Karpas-422 (cell line): ENCODE data around the gene SLC25A45. TPM values are rescaled to one million over a fixed set of nuclear protein-coding genes. Genes with fewer than 3 reads are reported as not detected.

Source experiments
- DNase-seq: peaks from one replicate; pipeline ENCODE4 v3.0.0-alpha.2; 2015
- H2AFZ ChIP-seq: fragments of 200-600 bp; sonication (generic); 2 replicates; pipeline ENCODE4 v1.6.1; 2014; ENCODE audit warnings: antibody characterized with exemption, low read length, mixed read lengths
- H3K27ac ChIP-seq: fragments of 200-600 bp; sonication (generic); 2 replicates; pipeline ENCODE4 v1.5.1; 2014; ENCODE audit warnings: mild to moderate bottlenecking, low read length, moderate library complexity
- H3K27me3 ChIP-seq: fragments of 200-600 bp; sonication (generic); 2 replicates; pipeline ENCODE4 v1.6.1; 2014; ENCODE audit warnings: low read length, mixed read lengths
- H3K36me3 ChIP-seq: fragments of 200-600 bp; sonication (generic); 2 replicates; pipeline ENCODE4 v1.6.1; 2014; ENCODE audit warnings: low read length, mixed read lengths; ENCODE audit not compliant: insufficient read depth
- H3K4me1 ChIP-seq: fragments of 200-600 bp; sonication (generic); 2 replicates; pipeline ENCODE4 v1.6.1; 2014; ENCODE audit warnings: mild to moderate bottlenecking, low read length, mixed read lengths
- H3K4me2 ChIP-seq: fragments of 200-600 bp; sonication (generic); 2 replicates; pipeline ENCODE4 v1.6.1; 2014; ENCODE audit warnings: low read length, low read depth, mild to moderate bottlenecking; ENCODE audit not compliant: poor library complexity, severe bottlenecking
- H3K4me3 ChIP-seq: fragments of 200-600 bp; sonication (generic); 2 replicates; pipeline ENCODE4 v1.5.1; 2014; ENCODE audit warnings: mild to moderate bottlenecking, antibody characterized with exemption, low read length, mixed read lengths
- H3K79me2 ChIP-seq: fragments of 200-600 bp; sonication (generic); 2 replicates; pipeline ENCODE4 v1.6.1; 2014; ENCODE audit warnings: mild to moderate bottlenecking, low read length, mixed read lengths
- H3K9ac ChIP-seq: fragments of 200-600 bp; sonication (generic); 2 replicates; pipeline ENCODE4 v1.6.0; 2014; ENCODE audit warnings: low read length
- H3K9me2 ChIP-seq: fragments of 200-600 bp; sonication (generic), shearing (Covaris generic); replicated peaks from 2 replicates; pipeline ENCODE4 v1.6.0; 2014; ENCODE audit warnings: mild to moderate bottlenecking, low read length, moderate library complexity; ENCODE audit not compliant: insufficient read depth
- H3K9me3 ChIP-seq: fragments of 300-700, 200-600 bp; sonication (generic); 2 replicates; pipeline ENCODE4 v1.6.1; 2014; ENCODE audit warnings: low read length, mixed read lengths
- H4K20me1 ChIP-seq: fragments of 200-600 bp; sonication (generic); 2 replicates; pipeline ENCODE4 v1.6.1; 2014; ENCODE audit warnings: mild to moderate bottlenecking, antibody characterized with exemption, low read length, low read depth; ENCODE audit not compliant: insufficient read depth
- total RNA-seq: library from RNA; depleted of rRNA; stranded (reverse); fragments of >200 nt; shearing (Covaris generic); gene quantifications from 2 replicates; pipeline ENCODE4 v1.2.3, GENCODE V29; 2014; ENCODE audit warnings: low replicate concordance

SLC25A45 gene
- total RNA-seq, 1 experiment from 2014 or later: 9.7 TPM

DNA sequence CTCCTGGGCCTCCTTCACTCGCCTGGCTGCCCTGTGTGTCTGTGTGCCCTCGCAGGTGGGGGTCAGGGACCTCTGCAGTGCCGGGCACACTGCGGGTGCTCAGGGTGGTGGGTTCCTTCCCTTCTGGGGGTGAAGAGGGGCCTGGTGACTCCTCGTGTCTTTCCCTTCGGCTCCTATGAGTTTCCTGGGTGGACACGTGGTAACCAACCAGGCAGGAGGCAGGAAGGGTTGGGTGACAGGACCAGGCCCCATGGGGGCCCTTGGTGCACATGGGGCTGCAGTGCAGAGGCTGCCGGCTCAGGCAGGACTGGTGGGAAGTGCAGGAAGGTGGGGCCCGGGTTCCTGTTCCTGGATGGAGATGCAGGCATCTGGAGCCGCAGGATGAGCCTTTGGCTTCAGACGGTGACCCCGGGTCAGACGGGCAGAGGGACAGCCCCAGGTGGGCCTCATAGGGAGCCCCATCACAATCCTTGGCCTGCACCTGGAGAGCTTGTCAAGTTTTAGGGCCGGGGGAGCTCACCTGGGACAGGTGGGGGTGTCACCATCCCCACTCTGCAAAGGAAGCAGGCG lies 13.6 kb upstream of the SLC25A45 start:
- H3K36me3 ChIP-seq: no peaks in the 10 kb centered on the region
- H3K79me2 ChIP-seq: no peaks in the 10 kb centered on the region
- H3K4me1 ChIP-seq: no peaks in the 10 kb centered on the region
- no peak overlapping the region for H3K9ac ChIP-seq
- DNase-seq: no peak
- H3K27me3 ChIP-seq: no peaks in the 10 kb centered on the region
- H3K9me2 ChIP-seq: no peaks in the 10 kb centered on the region
- no peak overlapping the region for H3K4me3 ChIP-seq
- no peak overlapping the region for H2AFZ ChIP-seq
- H3K4me2 ChIP-seq: no peak overlapping the region
- H4K20me1 ChIP-seq: no peaks in the 10 kb centered on the region
- H3K9me3 ChIP-seq: no peaks in the 10 kb centered on the region
- no peak overlapping the region for H3K27ac ChIP-seq

DNA sequence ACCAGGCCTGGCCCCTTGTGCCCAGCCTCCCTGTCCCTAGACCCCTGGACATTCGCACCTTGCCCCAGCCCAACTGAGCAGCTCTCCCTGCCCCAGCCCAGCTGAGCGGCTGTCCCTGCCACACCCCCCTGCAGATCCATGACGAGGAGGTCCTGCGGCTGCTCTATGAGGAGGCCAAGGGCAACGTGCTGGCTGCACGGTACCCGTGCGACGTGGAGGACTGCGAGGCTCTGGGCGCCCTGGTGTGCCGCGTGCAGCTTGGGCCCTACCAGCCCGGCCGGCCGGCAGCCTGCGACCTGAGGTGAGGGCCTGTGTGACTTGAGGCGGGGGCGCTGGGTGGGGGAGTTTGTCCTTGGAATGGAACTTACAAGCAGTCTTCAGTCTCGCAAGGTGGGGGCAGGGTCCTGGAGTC lies 11.7 kb upstream of the SLC25A45 start:
- H3K4me2 ChIP-seq: no peak overlapping the region
- H3K27me3 ChIP-seq: no peaks in the 10 kb centered on the region
- no peaks in the 10 kb centered on the region for H3K9me3 ChIP-seq
- no peak overlapping the region for H2AFZ ChIP-seq
- no peak overlapping the region for H3K4me3 ChIP-seq
- no peaks in the 10 kb centered on the region for H3K36me3 ChIP-seq
- H3K4me1 ChIP-seq: peaks cover under 1% of the 10 kb centered on the region; the same call in 1 of the 2 replicates
- no peaks in the 10 kb centered on the region for H4K20me1 ChIP-seq
- H3K79me2 ChIP-seq: peaks cover 6% of the 10 kb centered on the region
- H3K9me2 ChIP-seq: no peaks in the 10 kb centered on the region
- DNase-seq: no peak
- no peak overlapping the region for H3K9ac ChIP-seq
- H3K27ac ChIP-seq: no peak overlapping the region

GRCh38 chr11:65393513-65394079 lies 11.2 kb upstream of the SLC25A45 start:
- H2AFZ ChIP-seq: no peak overlapping the region
- peaks cover 5% of the 10 kb centered on the region for H3K4me1 ChIP-seq
- no peaks in the 10 kb centered on the region for H3K9me3 ChIP-seq
- H3K9ac ChIP-seq: no peak overlapping the region
- H3K4me2 ChIP-seq: no peak overlapping the region
- no peak overlapping the region for H3K4me3 ChIP-seq
- H3K9me2 ChIP-seq: no peaks in the 10 kb centered on the region
- no peaks in the 10 kb centered on the region for H4K20me1 ChIP-seq
- peaks cover 11% of the 10 kb centered on the region for H3K79me2 ChIP-seq
- H3K36me3 ChIP-seq: 0 out of 2 replicates have a peak, but pooled peaks cover 3% of the 10 kb centered on the region
- no peaks in the 10 kb centered on the region for H3K27me3 ChIP-seq
- H3K27ac ChIP-seq: no peak overlapping the region
- no peak for DNase-seq

DNA sequence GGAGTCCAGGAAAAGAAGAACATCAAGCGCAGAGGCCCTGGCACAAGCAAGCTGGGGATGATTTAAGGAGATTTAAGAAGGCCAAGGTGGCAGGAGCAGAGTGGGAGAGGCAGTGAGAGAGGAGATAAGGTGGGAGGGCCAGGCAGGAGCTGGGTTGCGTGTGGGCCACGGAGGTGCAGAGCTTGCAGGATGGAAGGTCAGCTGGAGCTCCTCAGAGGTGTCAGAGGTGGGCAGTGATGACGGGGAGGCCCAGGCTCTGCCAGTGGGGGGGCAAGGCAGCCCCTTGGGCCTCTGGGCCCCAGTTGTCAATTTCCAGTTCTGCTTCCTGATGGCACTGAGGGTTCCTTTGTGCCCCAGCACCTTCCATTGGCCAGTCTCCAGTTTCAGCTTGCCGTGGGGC lies 10.5 kb upstream of the SLC25A45 start:
- Histone ChIP-seq H3K36me3 (0 out of 2 replicates have a peak, but pooled peaks cover 3% of the 10 kb centered on the region), H3K79me2 (peaks cover 18% of the 10 kb centered on the region), H3K4me3 (no peak overlapping the region)

DNA sequence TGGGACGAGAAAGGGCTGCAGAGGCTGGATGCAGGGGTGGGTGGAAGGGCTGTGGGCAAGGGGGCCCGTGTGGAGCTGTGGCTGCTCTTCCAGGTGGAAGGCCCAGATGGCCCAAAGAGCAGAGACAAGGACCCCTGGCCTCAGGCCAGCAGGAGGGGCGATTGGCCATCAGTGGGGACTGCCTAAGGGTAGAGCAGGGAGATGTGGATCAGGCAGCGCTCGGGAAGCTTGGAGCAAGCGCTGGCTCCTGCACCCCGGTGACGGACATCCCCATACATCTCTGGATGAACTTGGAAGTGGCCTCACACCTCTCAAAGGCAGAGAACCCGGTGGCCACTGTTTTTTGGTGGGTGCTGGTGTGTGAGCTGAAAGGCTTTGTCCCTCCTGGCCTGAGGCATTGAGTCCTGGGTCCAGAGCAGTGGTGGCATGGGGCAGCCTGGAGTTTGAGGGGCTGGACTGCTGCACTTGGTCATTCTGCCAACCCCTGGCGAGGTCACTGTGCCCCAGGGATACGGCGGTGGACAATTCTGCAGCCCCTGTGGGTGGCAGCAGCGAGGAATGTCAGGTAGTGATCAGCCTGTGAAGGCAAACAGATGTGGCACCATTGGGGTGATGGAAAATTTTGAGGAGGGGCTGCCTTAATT lies 9.9 kb upstream of the SLC25A45 start:
- peaks cover 22% of the 10 kb centered on the region for H3K79me2 ChIP-seq
- no peak overlapping the region for H2AFZ ChIP-seq
- 0 out of 2 replicates have a peak, but pooled peaks cover 3% of the 10 kb centered on the region for H3K36me3 ChIP-seq
- no peak for DNase-seq
- peaks cover 18% of the 10 kb centered on the region for H3K4me1 ChIP-seq
- H3K9me3 ChIP-seq: no peaks in the 10 kb centered on the region
- no peaks in the 10 kb centered on the region for H3K9me2 ChIP-seq
- no peak overlapping the region for H3K27ac ChIP-seq
- no peak overlapping the region for H3K4me2 ChIP-seq
- no peak overlapping the region for H3K4me3 ChIP-seq
- no peaks in the 10 kb centered on the region for H3K27me3 ChIP-seq
- no peak overlapping the region for H3K9ac ChIP-seq
- no peaks in the 10 kb centered on the region for H4K20me1 ChIP-seq

More for the DNA sequence above, 10.5 kb upstream of the SLC25A45 start:
- Histone ChIP-seq H3K27me3 (no peaks in the 10 kb centered on the region), H3K4me2 (no peak overlapping the region), H3K9me3 (no peaks in the 10 kb centered on the region), H3K9ac (no peak overlapping the region), H4K20me1 (no peaks in the 10 kb centered on the region), H3K4me1 (peaks cover 12% of the 10 kb centered on the region), H3K27ac (no peak overlapping the region), H2AFZ (no peak overlapping the region), H3K9me2 (no peaks in the 10 kb centered on the region)
- DNase-seq: no peak

DNA sequence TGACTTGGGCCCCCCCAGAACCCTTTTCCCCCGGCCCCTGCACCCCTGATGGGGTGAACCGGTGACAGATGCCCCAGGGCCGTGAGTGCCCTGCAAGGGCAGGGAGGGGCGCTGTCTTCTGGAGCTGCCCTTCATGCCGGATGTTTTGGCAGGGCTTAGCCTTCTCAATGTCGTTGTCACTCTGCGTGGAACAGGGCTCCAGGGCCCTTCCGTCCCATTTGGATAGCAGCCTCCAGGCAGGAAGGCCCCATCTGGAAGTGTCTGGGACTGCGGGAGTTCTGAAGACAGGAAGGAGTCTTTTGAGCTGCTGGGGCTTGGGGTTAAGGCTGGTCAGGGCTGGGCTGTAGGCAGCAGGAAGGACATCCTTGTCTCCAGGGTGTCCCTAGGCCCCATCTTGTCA lies 8.6 kb upstream of the SLC25A45 start:
- Histone ChIP-seq H3K79me2 (peaks cover 30% of the 10 kb centered on the region), H4K20me1 (no peaks in the 10 kb centered on the region)

GRCh38 chr11:65390099-65390941 lies 7.9 kb upstream of the SLC25A45 start:
- no peak for DNase-seq
- Histone ChIP-seq H3K9me2 (no peaks in the 10 kb centered on the region), H3K9ac (no peak overlapping the region), H3K4me1 (peaks cover 29% of the 10 kb centered on the region), H3K79me2 (peaks cover 30% of the 10 kb centered on the region), H4K20me1 (no peaks in the 10 kb centered on the region), H3K9me3 (no peaks in the 10 kb centered on the region), H2AFZ (no peak overlapping the region), H3K36me3 (0 out of 2 replicates have a peak, but pooled peaks cover 3% of the 10 kb centered on the region), H3K4me3 (no peak overlapping the region), H3K27ac (no peak overlapping the region), H3K4me2 (no peak overlapping the region), H3K27me3 (no peaks in the 10 kb centered on the region)

More for the DNA sequence above, 8.6 kb upstream of the SLC25A45 start:
- peaks cover 27% of the 10 kb centered on the region for H3K4me1 ChIP-seq
- no peaks in the 10 kb centered on the region for H3K9me2 ChIP-seq
- H3K4me3 ChIP-seq: no peak overlapping the region
- H3K9me3 ChIP-seq: no peaks in the 10 kb centered on the region
- H3K27me3 ChIP-seq: no peaks in the 10 kb centered on the region
- no peak overlapping the region for H2AFZ ChIP-seq
- H3K9ac ChIP-seq: no peak overlapping the region
- 0 out of 2 replicates have a peak, but pooled peaks cover 3% of the 10 kb centered on the region for H3K36me3 ChIP-seq
- H3K27ac ChIP-seq: no peak overlapping the region
- no peak for DNase-seq
- H3K4me2 ChIP-seq: no peak overlapping the region
